Lung (tissue), 12 donors: ENCODE data around the gene DCN. TPM values are rescaled to one million over a fixed set of nuclear protein-coding genes. Genes with fewer than 3 reads are reported as not detected.

Experiments
- ATAC-seq: fragments of 200-7000 bp; cut with Tn5 transposase; one replicate; pipeline ENCODE4 v1.9.1; 2020; ENCODE audit warnings: moderate number of reproducible peaks; ENCODE audit not compliant: insufficient read depth, low FRiP score
- DNase-seq, 3 donors: peaks; one replicate each; pipeline ENCODE4 v3.0.0-alpha.2; 2013 to 2017
- H3K27ac ChIP-seq, 2 donors: one replicate each; pipeline ENCODE4 v1.5.1; 2013; ENCODE audit warnings: mild to moderate bottlenecking in 2 of 2, moderate library complexity in 2 of 2, control low read depth in 1 of 2, inconsistent platforms in 1 of 2, low read depth in 1 of 2, low read length in 1 of 2
- H3K27me3 ChIP-seq, 3 donors: one replicate each; pipeline ENCODE4 v1.5.1; 2013; ENCODE audit warnings: low read length in 2 of 3; ENCODE audit not compliant: control insufficient read depth in 3 of 3, insufficient read depth in 3 of 3
- H3K36me3 ChIP-seq, 4 donors: one replicate each; pipeline ENCODE4 v1.5.1; 2013; ENCODE audit warnings: low read length in 4 of 4, mild to moderate bottlenecking in 1 of 4, moderate library complexity in 1 of 4; ENCODE audit not compliant: control insufficient read depth in 4 of 4, insufficient read depth in 4 of 4
- H3K4me1 ChIP-seq, 5 donors: one replicate each; pipeline ENCODE4 v1.5.1; 2013; ENCODE audit warnings: low read length in 5 of 5, mild to moderate bottlenecking in 2 of 5, moderate library complexity in 1 of 5; ENCODE audit not compliant: control insufficient read depth in 5 of 5, insufficient read depth in 5 of 5
- H3K4me3 ChIP-seq: one replicate; pipeline ENCODE4 v1.5.1; 2013; ENCODE audit warnings: mild to moderate bottlenecking, control low read depth, moderate library complexity
- H3K9ac ChIP-seq, 2 donors: one replicate each; pipeline ENCODE4 v1.5.1; 2013; ENCODE audit warnings: low read length in 2 of 2, control low read depth in 1 of 2; ENCODE audit not compliant: insufficient read depth in 1 of 2
- H3K9me3 ChIP-seq, 4 donors: one replicate each; pipeline ENCODE4 v1.5.1; 2013; ENCODE audit warnings: low read length in 3 of 4, mild to moderate bottlenecking in 1 of 4, moderate library complexity in 1 of 4; ENCODE audit not compliant: control insufficient read depth in 4 of 4, insufficient read depth in 3 of 4
- CTCF ChIP-seq: IDR thresholded peaks from 2 replicates; pipeline ENCODE4 v1.5.1; 2012; ENCODE audit warnings: mild to moderate bottlenecking; ENCODE audit errors: control extremely low read depth, extremely low read depth
- WGBS, 2 donors: extraction: QIAGEN DNeasy Blood & Tissue Kit; methylation state at CpG; one replicate each; pipeline ENCODE4 v1.1.7; 2013; 5-methylcytosine and 5-hydroxymethylcytosine counted together
- polyA plus RNA-seq, 2 donors: library from polyadenylated mRNA; stranded (reverse); fragments of 200-250 nt; gene quantifications; one replicate each; pipeline ENCODE4 v1.2.1, GENCODE V29; 2013
- total RNA-seq, 2 donors: library from RNA; depleted of rRNA in 1 of 2; stranded (reverse); fragments of >200 nt in 1 of 2; gene quantifications; one replicate each; pipeline ENCODE4 v1.2.1, GENCODE V29; 2014 to 2021
- donor health status: control.
- donor health status: control.
- donor health status: Bipolar disorder and iron deficiency.
- donor health status: healthy.
- donor health status: DM: yes; HTN: yes; CAD: no.

DCN gene
- total and polyA plus RNA-seq, 4 donors: 178 to 1,047 (median 509) TPM

GRCh38 chr12:91113621-91114020 is 69.0 kb downstream of the DCN start:
- ATAC-seq: no peak

GRCh38 chr12:91111366-91112325 is 71.0 kb downstream of the DCN start, which contains the start of gene LUM:
TSS of gene LUM (minus strand) at chr12:91111494. CDS start at chr12:91108979, 2,515 bp downstream.
- DNase-seq: peak; percentile 88 to 96 (median 94)
- H3K9ac ChIP-seq: peak within 1 kb of the TSS; percentile 84 to 98

More at GRCh38 chr12:91113621-91114020, 69.0 kb downstream of the DCN start:
- no peak for DNase-seq
- H3K4me1 ChIP-seq: peaks cover 0 to 12% (median 0%) of the 10 kb centered on the region in 5 donors
- H3K9ac ChIP-seq: no peak overlapping the region
- no peaks in the 10 kb centered on the region for H3K9me3 ChIP-seq
- no peaks in the 10 kb centered on the region for H3K27me3 ChIP-seq
- no peak overlapping the region for H3K4me3 ChIP-seq
- WGBS, 2 donors: 94 to 95% methylated on average over 6 of the region's 6 CpGs
- peaks cover 0 to under 1% (median 0%) of the 10 kb centered on the region in 4 donors for H3K36me3 ChIP-seq
- no peak overlapping the region for H3K27ac ChIP-seq
- TF ChIP-seq CTCF: no peak

GRCh38 chr12:91110311-91110924 is 72.2 kb downstream of the DCN start:
- no peak for ATAC-seq
- H3K9ac ChIP-seq: peak overlapping the region; percentile 84 to 98
- H3K36me3 ChIP-seq: peaks cover 0 to 19% (median 7%) of the 10 kb centered on the region in 4 donors
- H3K9me3 ChIP-seq: no peaks in the 10 kb centered on the region
- peaks cover 0 to 36% (median 5%) of the 10 kb centered on the region in 5 donors for H3K4me1 ChIP-seq
- DNase-seq: peak in 2 of 3 donors; percentile 62 to 75
- H3K27ac ChIP-seq: no peak overlapping the region
- H3K27me3 ChIP-seq: no peaks in the 10 kb centered on the region
- no peak overlapping the region for H3K4me3 ChIP-seq
- TF ChIP-seq CTCF: no peak
- 54 to 78% methylated on average over 5 of the region's 5 CpGs for WGBS, 2 donors

More at GRCh38 chr12:91111366-91112325, 71.0 kb downstream of the DCN start, which contains the start of gene LUM:
- Histone ChIP-seq H3K9me3 (no peaks in the 10 kb centered on the region), H3K27ac (peak within 1 kb of the TSS in 1 of 2 donors; percentile 49), H3K27me3 (no peaks in the 10 kb centered on the region), H3K4me3 (no peak within 1 kb of the TSS), H3K36me3 (peaks cover 0 to 10% (median 2%) of the 10 kb centered on the region in 4 donors), H3K4me1 (peaks cover 0 to 26% (median 4%) of the 10 kb centered on the region in 5 donors)
- no peak for TF ChIP-seq CTCF
- 39 to 71% methylated on average over 7 of the region's 7 CpGs for WGBS, 2 donors
- ATAC-seq: no peak
